Hepatocyte (in vitro differentiated cells): ENCODE measurements around the gene HDHD5. TPM values are rescaled to one million over a fixed set of nuclear protein-coding genes. Genes with fewer than 3 reads are reported as not detected.

ENCODE experiments used
- DNase-seq: peaks from one replicate; pipeline ENCODE4 v3.0.0-alpha.2; 2016; ENCODE audit warnings: low spot score
- H2AFZ ChIP-seq: fragments of 200-600 bp; sonication (generic); 2 replicates; pipeline ENCODE4 v1.6.0; 2016; ENCODE audit warnings: antibody characterized with exemption, mild to moderate bottlenecking
- H3K27ac ChIP-seq: fragments of 200-600 bp; sonication (generic); 2 replicates; pipeline ENCODE4 v1.5.1; 2016; ENCODE audit warnings: mild to moderate bottlenecking
- H3K27me3 ChIP-seq: fragments of 200-600 bp; sonication (generic); 2 replicates; pipeline ENCODE4 v1.6.1; 2016
- H3K36me3 ChIP-seq: fragments of 200-600 bp; sonication (generic); replicated peaks from 2 replicates; pipeline ENCODE4 v1.5.1; 2016; ENCODE audit warnings: low read depth; ENCODE audit not compliant: insufficient read depth
- H3K4me1 ChIP-seq: fragments of 200-600 bp; sonication (generic); 2 replicates; pipeline ENCODE4 v1.5.1; 2016; ENCODE audit warnings: mild to moderate bottlenecking, moderate library complexity; ENCODE audit not compliant: insufficient read depth
- H3K4me2 ChIP-seq: fragments of 200-600 bp; sonication (generic); 2 replicates; pipeline ENCODE4 v1.6.0; 2016
- H3K4me3 ChIP-seq: fragments of 200-600 bp; sonication (generic); 2 replicates; pipeline ENCODE4 v1.5.1; 2016; ENCODE audit warnings: mild to moderate bottlenecking
- H3K79me2 ChIP-seq: fragments of 200-600 bp; sonication (generic); 2 replicates; pipeline ENCODE4 v1.6.0; 2017; ENCODE audit warnings: mild to moderate bottlenecking
- H3K9me2 ChIP-seq: fragments of 200-600 bp; sonication (generic); replicated peaks from 2 replicates; pipeline ENCODE4 v1.6.0; 2017; ENCODE audit warnings: mild to moderate bottlenecking; ENCODE audit not compliant: insufficient read depth
- H3K9me3 ChIP-seq: fragments of 200-600 bp; sonication (generic); 2 replicates; pipeline ENCODE4 v1.5.1; 2016; ENCODE audit warnings: low read depth, mild to moderate bottlenecking
- H4K20me1 ChIP-seq: fragments of 200-600 bp; sonication (generic); 2 replicates; pipeline ENCODE4 v1.6.0; 2016; ENCODE audit warnings: mild to moderate bottlenecking; ENCODE audit not compliant: insufficient read depth, poor library complexity, severe bottlenecking
- EZH2 ChIP-seq: fragments of 200-600 bp; sonication (generic); IDR thresholded peaks from 2 replicates; pipeline ENCODE4 v1.6.1; 2016; ENCODE audit warnings: antibody characterized with exemption, mild to moderate bottlenecking, borderline replicate concordance
- EZH2phosphoT487 ChIP-seq: fragments of 200-600 bp; sonication (generic); IDR thresholded peaks from one replicate; pipeline ENCODE4 v1.6.1; 2018; ENCODE audit warnings: antibody characterized with exemption, mild to moderate bottlenecking, low read depth, moderate library complexity; ENCODE audit not compliant: unreplicated experiment, severe bottlenecking
- WGBS: methylation state at CpG from one replicate; pipeline ENCODE4 v1.1.6; 2016; ENCODE audit warnings: low lambda C conversion rate; ENCODE audit errors: missing lambda C conversion rate; 5-methylcytosine and 5-hydroxymethylcytosine counted together
- polyA plus RNA-seq: library from polyadenylated mRNA; unstranded; fragments of >200 nt; fragmentation: Nextera tagmentation; extraction: Ambion mirVana; gene quantifications from 2 replicates; pipeline ENCODE4 v1.2.1, GENCODE V29; 2016
- total RNA-seq: library from RNA; depleted of rRNA; stranded (reverse); fragments of >200 nt; gene quantifications from 2 replicates; pipeline ENCODE4 v1.2.3, GENCODE V29; 2014
- TF ChIP-seq, protein P1 (sequence below): fragments of 200-600 bp; sonication (generic); IDR thresholded peaks from 2 replicates; pipeline ENCODE4 v1.5.1; 2016; ENCODE audit warnings: antibody characterized with exemption, mild to moderate bottlenecking; ENCODE audit not compliant: poor library complexity

Gene HDHD5
- total and polyA plus RNA-seq, 2 experiments from 2014 or later: 32.9 to 53.2 TPM

DNA sequence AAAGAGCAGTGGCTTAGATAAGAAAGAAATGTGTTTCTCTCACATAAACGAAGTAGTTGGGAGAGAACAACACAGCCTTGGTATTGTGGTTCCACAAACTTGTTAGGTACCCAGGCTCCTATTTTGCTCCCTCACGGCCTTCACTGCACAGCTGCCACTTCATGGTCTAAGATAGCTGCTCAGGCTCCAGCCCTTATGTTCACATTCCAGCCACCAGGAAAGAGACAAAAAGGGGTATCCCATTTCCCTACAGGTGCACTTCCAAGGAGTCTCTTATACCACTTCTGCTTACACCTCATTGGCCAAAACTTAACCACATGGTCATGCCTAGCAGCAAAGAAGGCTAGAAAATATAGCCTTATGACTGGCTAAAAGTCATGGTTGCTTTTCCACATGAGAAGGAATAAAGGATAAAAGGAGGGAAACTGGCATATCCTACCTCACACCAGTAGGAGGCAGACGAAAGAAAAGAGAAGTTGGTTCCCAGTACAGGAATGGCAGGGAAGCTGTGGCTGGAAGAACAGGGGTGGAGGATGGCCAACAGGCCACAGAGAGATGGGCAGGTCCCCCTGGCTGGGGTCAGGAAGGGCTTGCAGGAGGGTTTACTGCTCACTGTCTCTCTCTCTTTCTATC lies 5.4 kb upstream of the HDHD5 start:
- H3K9me3 ChIP-seq: no peaks in the 10 kb centered on the region
- H3K4me1 ChIP-seq: no peaks in the 10 kb centered on the region
- H3K27me3 ChIP-seq: no peaks in the 10 kb centered on the region
- TF ChIP-seq EZH2phosphoT487 (no peak), EZH2 (no peak)
- TF ChIP-seq, protein P1, sequence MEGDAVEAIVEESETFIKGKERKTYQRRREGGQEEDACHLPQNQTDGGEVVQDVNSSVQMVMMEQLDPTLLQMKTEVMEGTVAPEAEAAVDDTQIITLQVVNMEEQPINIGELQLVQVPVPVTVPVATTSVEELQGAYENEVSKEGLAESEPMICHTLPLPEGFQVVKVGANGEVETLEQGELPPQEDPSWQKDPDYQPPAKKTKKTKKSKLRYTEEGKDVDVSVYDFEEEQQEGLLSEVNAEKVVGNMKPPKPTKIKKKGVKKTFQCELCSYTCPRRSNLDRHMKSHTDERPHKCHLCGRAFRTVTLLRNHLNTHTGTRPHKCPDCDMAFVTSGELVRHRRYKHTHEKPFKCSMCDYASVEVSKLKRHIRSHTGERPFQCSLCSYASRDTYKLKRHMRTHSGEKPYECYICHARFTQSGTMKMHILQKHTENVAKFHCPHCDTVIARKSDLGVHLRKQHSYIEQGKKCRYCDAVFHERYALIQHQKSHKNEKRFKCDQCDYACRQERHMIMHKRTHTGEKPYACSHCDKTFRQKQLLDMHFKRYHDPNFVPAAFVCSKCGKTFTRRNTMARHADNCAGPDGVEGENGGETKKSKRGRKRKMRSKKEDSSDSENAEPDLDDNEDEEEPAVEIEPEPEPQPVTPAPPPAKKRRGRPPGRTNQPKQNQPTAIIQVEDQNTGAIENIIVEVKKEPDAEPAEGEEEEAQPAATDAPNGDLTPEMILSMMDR: peak; percentile 2
- WGBS: 88% methylated on average over 3 of the region's 3 CpGs
- H2AFZ ChIP-seq: no peak overlapping the region
- no peak overlapping the region for H3K27ac ChIP-seq
- no peaks in the 10 kb centered on the region for H3K36me3 ChIP-seq
- H3K79me2 ChIP-seq: no peaks in the 10 kb centered on the region
- no peaks in the 10 kb centered on the region for H4K20me1 ChIP-seq
- no peak overlapping the region for H3K4me3 ChIP-seq
- DNase-seq: no peak
- no peaks in the 10 kb centered on the region for H3K9me2 ChIP-seq
- H3K4me2 ChIP-seq: no peak overlapping the region

DNA sequence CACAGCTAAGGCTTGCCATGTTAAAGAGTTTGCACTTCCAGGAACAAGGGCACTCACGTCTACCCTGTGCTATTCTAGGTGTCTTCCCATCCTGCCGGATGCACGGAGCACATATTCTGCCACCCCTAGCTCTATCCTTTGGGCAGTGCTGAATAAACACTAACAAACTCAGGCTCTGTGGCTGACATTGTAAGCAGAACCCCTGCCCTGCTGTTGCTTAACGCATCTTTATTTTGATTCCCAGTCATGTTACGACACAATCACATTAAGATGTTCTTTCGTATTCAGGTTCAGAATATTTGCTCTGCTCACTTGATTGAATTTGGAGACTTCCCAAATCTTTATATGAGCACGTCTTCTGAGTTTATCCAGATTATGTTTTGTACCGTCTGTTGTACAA lies 3.7 kb upstream of the HDHD5 start:
- no peaks in the 10 kb centered on the region for H3K9me3 ChIP-seq
- peaks cover 1% of the 10 kb centered on the region for H4K20me1 ChIP-seq
- no peaks in the 10 kb centered on the region for H3K27me3 ChIP-seq
- H3K27ac ChIP-seq: no peak overlapping the region
- no peak overlapping the region for H2AFZ ChIP-seq
- H3K4me2 ChIP-seq: no peak overlapping the region
- WGBS: 77% methylated on average over 8 of the region's 8 CpGs
- no peak for DNase-seq
- peaks cover 7% of the 10 kb centered on the region for H3K4me1 ChIP-seq
- no peaks in the 10 kb centered on the region for H3K36me3 ChIP-seq
- H3K4me3 ChIP-seq: no peak overlapping the region
- H3K79me2 ChIP-seq: peaks cover 4% of the 10 kb centered on the region
- H3K9me2 ChIP-seq: no peaks in the 10 kb centered on the region
- TF ChIP-seq, protein P1: no peak
- no peak for TF ChIP-seq EZH2
- no peak for TF ChIP-seq EZH2phosphoT487

DNA sequence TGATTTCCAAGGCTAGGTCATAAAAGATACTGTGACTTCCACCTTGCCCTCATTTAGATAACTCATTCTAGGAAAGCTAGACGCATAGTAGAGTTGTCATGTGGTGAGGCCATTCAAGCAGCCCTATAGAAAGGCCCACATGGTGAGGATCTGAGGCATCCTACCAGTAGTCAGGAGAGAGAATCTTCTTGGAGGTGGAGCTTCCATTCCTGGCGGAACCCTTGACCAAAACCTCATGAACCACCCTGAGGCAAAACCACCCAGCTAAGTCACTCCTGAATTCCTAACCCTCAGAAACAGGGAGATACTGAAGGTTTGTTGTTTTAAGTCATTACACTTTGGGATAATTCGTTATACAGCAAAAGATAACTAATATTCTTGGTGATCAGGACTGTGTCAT lies 2.9 kb upstream of the HDHD5 start:
- no peak for DNase-seq
- H3K27ac ChIP-seq: no peak overlapping the region
- H3K4me1 ChIP-seq: peaks cover 13% of the 10 kb centered on the region
- WGBS: 80% methylated on average over 3 of the region's 3 CpGs
- TF ChIP-seq EZH2: no peak
- TF ChIP-seq, protein P1: no peak
- no peak for TF ChIP-seq EZH2phosphoT487
- H2AFZ ChIP-seq: no peak overlapping the region
- H3K79me2 ChIP-seq: peaks cover 11% of the 10 kb centered on the region
- H3K4me3 ChIP-seq: no peak overlapping the region
- H3K4me2 ChIP-seq: no peak overlapping the region
- no peaks in the 10 kb centered on the region for H3K9me2 ChIP-seq
- no peaks in the 10 kb centered on the region for H3K27me3 ChIP-seq
- no peaks in the 10 kb centered on the region for H3K36me3 ChIP-seq
- peaks cover 3% of the 10 kb centered on the region for H4K20me1 ChIP-seq
- H3K9me3 ChIP-seq: no peaks in the 10 kb centered on the region

DNA sequence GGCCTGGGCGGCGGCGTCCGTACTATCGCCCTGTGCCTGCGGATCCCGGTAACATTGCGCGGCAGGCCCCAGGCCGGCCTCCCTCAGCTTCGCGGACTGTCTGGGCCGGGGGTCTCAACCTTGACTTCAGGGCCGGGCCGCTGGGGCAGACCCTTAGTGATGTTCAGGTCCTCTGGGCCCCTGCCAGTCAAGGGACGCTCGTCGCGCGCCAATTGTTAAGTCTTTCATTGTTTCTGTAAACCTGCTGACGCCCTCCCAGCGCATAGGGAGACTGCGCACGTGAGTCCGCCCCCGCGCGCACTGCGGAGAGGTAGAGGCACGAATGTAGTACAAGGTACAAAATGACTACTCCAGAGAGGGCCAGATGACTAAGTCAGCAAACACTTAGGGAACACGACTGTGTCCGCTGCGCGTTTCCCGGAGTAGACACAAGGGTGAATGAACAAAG lies 451 bp upstream of the HDHD5 start:
- 36% methylated on average over 35 of the region's 35 CpGs for WGBS
- peaks cover 13% of the 10 kb centered on the region for H3K4me1 ChIP-seq
- H3K36me3 ChIP-seq: no peaks in the 10 kb centered on the region
- H4K20me1 ChIP-seq: peaks cover 3% of the 10 kb centered on the region
- H3K9me3 ChIP-seq: no peaks in the 10 kb centered on the region
- DNase-seq: peak; percentile 78
- peak overlapping the region; percentile 92 for H3K4me2 ChIP-seq
- peaks cover 36% of the 10 kb centered on the region for H3K79me2 ChIP-seq
- peak overlapping the region; percentile 96 for H3K27ac ChIP-seq
- H3K4me3 ChIP-seq: peak overlapping the region; percentile 74
- peak overlapping the region; percentile 100 for H2AFZ ChIP-seq
- TF ChIP-seq, protein P1: no peak
- TF ChIP-seq EZH2 (no peak), EZH2phosphoT487 (no peak)
- no peaks in the 10 kb centered on the region for H3K9me2 ChIP-seq
- H3K27me3 ChIP-seq: no peaks in the 10 kb centered on the region
